HG02763 (cell line): ENCODE results near the gene WDR70.
"Not testable (repeated sequence)": the region's sequence is repeated elsewhere in the genome, so short reads cannot be mapped to it uniquely, and the experiment has no call there.

Experiments
- ATAC-seq: cut with Tn5 transposase; IDR thresholded peaks from one replicate; pipeline ENCODE4 v1.9.1; 2021; ENCODE audit warnings: mild to moderate bottlenecking, moderate library complexity; ENCODE audit not compliant: unreplicated experiment

WDR70 gene

GRCh38 chr5:37379100-37379628, at the start of gene WDR70:
TSS of gene WDR70 (plus strand) at chr5:37379318. CDS start at chr5:37379368, 50 bp downstream.
- ATAC-seq: peak; percentile 99

- ATAC-seq: not testable (repeated sequence)
Observed at GRCh38 chr5:37334754-37335153, 44.4 kb upstream of the WDR70 start.

- not testable (repeated sequence) for ATAC-seq
Observed at GRCh38 chr5:37342741-37343140, 36.4 kb upstream of the WDR70 start.

- ATAC-seq: no peak
Observed at GRCh38 chr5:37355161-37355560, 24.0 kb upstream of the WDR70 start.

- ATAC-seq: peak; percentile 44
Observed at GRCh38 chr5:37370550-37370863, 8.6 kb upstream of the WDR70 start.

GRCh38 chr5:37370864-37371726, 8.0 kb upstream of the WDR70 start, which contains the start of gene NUP155:
TSS of gene NUP155 (minus strand) at chr5:37371106. CDS start at chr5:37370977, 129 bp downstream.
- ATAC-seq: peak; percentile 96

GRCh38 chr5:37375091-37375490, 4.0 kb upstream of the WDR70 start:
- no peak for ATAC-seq

- not testable (repeated sequence) for ATAC-seq
Observed at GRCh38 chr5:37378066-37378465, 1.1 kb upstream of the WDR70 start.

GRCh38 chr5:37391591-37391990, 12.5 kb downstream of the WDR70 start:
- ATAC-seq: no peak

GRCh38 chr5:37396352-37396751, 17.2 kb downstream of the WDR70 start:
- no peak for ATAC-seq

GRCh38 chr5:37400501-37400900, 21.4 kb downstream of the WDR70 start:
- ATAC-seq: no peak

GRCh38 chr5:37412515-37412914, 33.4 kb downstream of the WDR70 start:
- no peak for ATAC-seq

- not testable (repeated sequence) for ATAC-seq
Observed at GRCh38 chr5:37415456-37415855, 36.3 kb downstream of the WDR70 start.

GRCh38 chr5:37417347-37417746, 38.2 kb downstream of the WDR70 start:
- no peak for ATAC-seq

- no peak for ATAC-seq
Observed at GRCh38 chr5:37424441-37424840, 45.3 kb downstream of the WDR70 start.

- no peak for ATAC-seq
Observed at GRCh38 chr5:37428044-37428443, 48.9 kb downstream of the WDR70 start.

- ATAC-seq: no peak
Observed at GRCh38 chr5:37435261-37435660, 56.1 kb downstream of the WDR70 start.

- ATAC-seq: peak; percentile 48
Observed at GRCh38 chr5:37436146-37436934, 57.2 kb downstream of the WDR70 start.

GRCh38 chr5:37437711-37438110, 58.6 kb downstream of the WDR70 start:
- ATAC-seq: no peak

- not testable (repeated sequence) for ATAC-seq
Observed at GRCh38 chr5:37445783-37446182, 66.7 kb downstream of the WDR70 start.

- no peak for ATAC-seq
Observed at GRCh38 chr5:37448941-37449340, 69.8 kb downstream of the WDR70 start.

- ATAC-seq: not testable (repeated sequence)
Observed at GRCh38 chr5:37451991-37452390, 72.9 kb downstream of the WDR70 start.
